ENCODE data around the gene PTPRO.

DNA sequence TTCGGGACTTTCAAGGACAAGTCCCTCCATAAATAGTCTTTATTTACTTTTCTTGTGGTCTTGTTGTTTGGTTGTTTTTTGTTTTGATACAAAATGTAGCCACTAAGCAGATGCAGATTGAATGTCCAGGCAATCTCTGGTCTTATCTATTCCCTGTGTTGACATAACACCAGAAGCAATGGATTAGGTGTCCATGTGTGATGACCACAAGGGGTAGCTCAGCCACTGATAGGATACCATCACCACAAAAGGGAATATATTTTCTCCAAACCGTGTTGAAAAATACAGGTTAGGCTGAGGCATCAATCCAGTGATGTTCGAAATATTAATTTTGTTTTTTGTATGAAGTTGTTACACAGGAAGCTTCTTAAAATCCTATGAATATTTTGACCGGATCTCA, 270.6 kb downstream of the PTPRO start:
- no peak for TF ChIP-seq EP300 (IDR thresholded peaks at IDR 0.05; ENCODE audit: borderline replicate concordance in 1 of 2, low read depth in 1 of 2, low read length in 1 of 2)
- TF ChIP-seq GABPA (IDR thresholded peaks at IDR 0.05; ENCODE audit: low read depth) = no peak
- TF ChIP-seq, protein P1, sequence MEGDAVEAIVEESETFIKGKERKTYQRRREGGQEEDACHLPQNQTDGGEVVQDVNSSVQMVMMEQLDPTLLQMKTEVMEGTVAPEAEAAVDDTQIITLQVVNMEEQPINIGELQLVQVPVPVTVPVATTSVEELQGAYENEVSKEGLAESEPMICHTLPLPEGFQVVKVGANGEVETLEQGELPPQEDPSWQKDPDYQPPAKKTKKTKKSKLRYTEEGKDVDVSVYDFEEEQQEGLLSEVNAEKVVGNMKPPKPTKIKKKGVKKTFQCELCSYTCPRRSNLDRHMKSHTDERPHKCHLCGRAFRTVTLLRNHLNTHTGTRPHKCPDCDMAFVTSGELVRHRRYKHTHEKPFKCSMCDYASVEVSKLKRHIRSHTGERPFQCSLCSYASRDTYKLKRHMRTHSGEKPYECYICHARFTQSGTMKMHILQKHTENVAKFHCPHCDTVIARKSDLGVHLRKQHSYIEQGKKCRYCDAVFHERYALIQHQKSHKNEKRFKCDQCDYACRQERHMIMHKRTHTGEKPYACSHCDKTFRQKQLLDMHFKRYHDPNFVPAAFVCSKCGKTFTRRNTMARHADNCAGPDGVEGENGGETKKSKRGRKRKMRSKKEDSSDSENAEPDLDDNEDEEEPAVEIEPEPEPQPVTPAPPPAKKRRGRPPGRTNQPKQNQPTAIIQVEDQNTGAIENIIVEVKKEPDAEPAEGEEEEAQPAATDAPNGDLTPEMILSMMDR (IDR thresholded peaks at IDR 0.05) = peak; percentile 39
- no peak for TF ChIP-seq CHD2 (IDR thresholded peaks at IDR 0.05; ENCODE audit: low read length, partially characterized antibody)

Data from SK-N-SH (cell line).